Tibial artery (tissue), 4 donors: Measurements from ENCODE around the gene BCR.
"Not testable (repeated sequence)": the region's sequence is repeated elsewhere in the genome, so short reads cannot be mapped to it uniquely, and the experiment has no call there.

Experiments used
- DNase-seq, 2 donors: peaks; one replicate each; pipeline ENCODE4 v3.0.0-alpha.2; 2019
- H3K27ac ChIP-seq, 2 donors: fragments of 200-600 bp; sonication (generic) in 1 of 2; 1 replicate in 1 of 2; 2 replicates in 1 of 2; pipeline ENCODE4 v1.5.1; 2018 to 2019; ENCODE audit warnings: mild to moderate bottlenecking in 1 of 2
- H3K27me3 ChIP-seq, 2 donors: fragments of 200-600 bp; sonication (generic) in 1 of 2; one replicate each; pipeline versions ENCODE4 v1.5.1 to v1.6.0; 2016 to 2019
- H3K36me3 ChIP-seq, 3 donors: fragments of 200-600 bp; sonication (generic) in 2 of 3; one replicate each; pipeline ENCODE4 v1.5.1; 2016 to 2019; ENCODE audit warnings: mild to moderate bottlenecking in 2 of 3
- H3K4me1 ChIP-seq, 4 donors: fragments of 200-600 bp; sonication (generic) in 2 of 4; 1 replicate in 3 of 4; 2 replicates in 1 of 4; pipeline ENCODE4 v1.5.1; 2016 to 2019
- H3K4me3 ChIP-seq, 2 donors: fragments of 200-600 bp; sonication (generic) in 1 of 2; 1 replicate in 1 of 2; 2 replicates in 1 of 2; pipeline ENCODE4 v1.5.1; 2018 to 2019; ENCODE audit warnings: mild to moderate bottlenecking in 2 of 2
- H3K9me3 ChIP-seq, 3 donors: fragments of 200-600 bp; sonication (generic) in 1 of 3; one replicate each; pipeline ENCODE4 v1.5.1; 2016 to 2019
- CTCF ChIP-seq, 2 experiments: fragments of 200-600 bp in 1 of 2; fragments of 450-650 bp in 1 of 2; IDR thresholded peaks; one replicate each; pipeline ENCODE4 v1.5.1; 2017 to 2019; ENCODE audit warnings: antibody characterized with exemption in 2 of 2, mild to moderate bottlenecking in 1 of 2, moderate library complexity in 1 of 2
- intact Hi-C: fragments of 100-400 bp; cut with DNase I; formaldehyde crosslinking; loops from one replicate; pipeline ENCODE4 v1.15.0; 2023; ENCODE audit warnings: low total_unique reads

The BCR gene

GRCh38 chr22:23305922-23306374, 125.6 kb downstream of the BCR start:
- peaks cover 16 to 60% (median 21%) of the 10 kb centered on the region in 4 donors for H3K4me1 ChIP-seq
- H3K27me3 ChIP-seq, result no peaks in the 10 kb centered on the region
- peak overlapping the region; percentile 33 to 34 for H3K4me3 ChIP-seq
- peak; percentile 91 to 95 for DNase-seq
- intact Hi-C loops, result loop anchor here (10.0 kb wide), 1 partner anchor 219 kb away; no protein-coding TSS in a partner anchor
- no peaks in the 10 kb centered on the region for H3K9me3 ChIP-seq
- peaks cover 2 to 28% (median 23%) of the 10 kb centered on the region in 3 donors for H3K36me3 ChIP-seq
- TF ChIP-seq CTCF (IDR thresholded peaks at IDR 0.05), result no peak
- peak overlapping the region; percentile 93 to 97 for H3K27ac ChIP-seq

GRCh38 chr22:23306438-23306921, 126.2 kb downstream of the BCR start:
- H3K27ac ChIP-seq, result peak overlapping the region; percentile 93 to 97
- no peaks in the 10 kb centered on the region for H3K27me3 ChIP-seq
- H3K4me3 ChIP-seq, result no peak overlapping the region
- TF ChIP-seq CTCF (IDR thresholded peaks at IDR 0.05), result no peak
- peaks cover 16 to 60% (median 21%) of the 10 kb centered on the region in 4 donors for H3K4me1 ChIP-seq
- H3K36me3 ChIP-seq, result peaks cover 0 to 24% (median 19%) of the 10 kb centered on the region in 3 donors
- intact Hi-C loops, result loop anchor here (10.0 kb wide), 1 partner anchor 218 kb away; no protein-coding TSS in a partner anchor
- DNase-seq, result peak; percentile 31 to 73
- H3K9me3 ChIP-seq, result no peaks in the 10 kb centered on the region

GRCh38 chr22:23306926-23307325, 126.6 kb downstream of the BCR start:
- Histone ChIP-seq H3K4me3 (no peak overlapping the region), H3K27ac (peak overlapping the region; percentile 93 to 97), H3K9me3 (no peaks in the 10 kb centered on the region), H3K36me3 (peaks cover 4 to 24% (median 19%) of the 10 kb centered on the region in 3 donors), H3K4me1 (peaks cover 16 to 58% (median 21%) of the 10 kb centered on the region in 4 donors), H3K27me3 (no peaks in the 10 kb centered on the region)
- intact Hi-C loops, result loop anchor here (10.0 kb wide), 1 partner anchor 218 kb away; no protein-coding TSS in a partner anchor
- DNase-seq, result no peak
- TF ChIP-seq CTCF (IDR thresholded peaks at IDR 0.05), result no peak

- peak in 1 of 2 donors; percentile 39 for DNase-seq
- H3K4me3 ChIP-seq, result not testable (repeated sequence)
- intact Hi-C loops, result loop anchor here (10.0 kb wide), 1 partner anchor 217 kb away; no protein-coding TSS in a partner anchor
Observed at GRCh38 chr22:23307511-23307910, 127.2 kb downstream of the BCR start.

GRCh38 chr22:23309261-23309660, 129.0 kb downstream of the BCR start:
- Histone ChIP-seq H3K4me1 (peaks cover 16 to 43% (median 21%) of the 10 kb centered on the region in 4 donors), H3K36me3 (peaks cover 16 to 31% (median 29%) of the 10 kb centered on the region in 3 donors), H3K27ac (peak overlapping the region; percentile 41 to 49)
- not testable (repeated sequence) for H3K9me3 ChIP-seq, H3K27me3 ChIP-seq, H3K4me3 ChIP-seq
- peak in 1 of 2 donors; percentile 41 for DNase-seq
- intact Hi-C loops, result loop anchor here (10.0 kb wide), 1 partner anchor 216 kb away; no protein-coding TSS in a partner anchor

More at GRCh38 chr22:23307511-23307910, 127.2 kb downstream of the BCR start:
- peaks cover 16 to 52% (median 21%) of the 10 kb centered on the region in 4 donors for H3K4me1 ChIP-seq
- not testable (repeated sequence) for H3K27me3 ChIP-seq, H3K9me3 ChIP-seq, H3K27ac ChIP-seq
- H3K36me3 ChIP-seq, result peaks cover 7 to 23% (median 19%) of the 10 kb centered on the region in 3 donors

GRCh38 chr22:23310443-23311097, 130.3 kb downstream of the BCR start:
- H3K4me1 ChIP-seq, result peaks cover 9 to 30% (median 11%) of the 10 kb centered on the region in 4 donors
- H3K36me3 ChIP-seq, result peaks cover 23 to 41% (median 35%) of the 10 kb centered on the region in 3 donors
- H3K27me3 ChIP-seq, H3K9me3 ChIP-seq, H3K27ac ChIP-seq, H3K4me3 ChIP-seq: not testable (repeated sequence)
- intact Hi-C loops, result loop anchor here (5.0 kb wide), 1 partner anchor 77 kb away; no protein-coding TSS in a partner anchor
- DNase-seq, result peak; percentile 19 to 72

GRCh38 chr22:23311635-23312420, 131.5 kb downstream of the BCR start:
- intact Hi-C loops, result loop anchor here (5.0 kb wide), 1 partner anchor 75 kb away; no protein-coding TSS in a partner anchor

More at GRCh38 chr22:23311635-23312420, 131.5 kb downstream of the BCR start:
- H3K36me3 ChIP-seq, result peaks cover 23 to 41% (median 35%) of the 10 kb centered on the region in 3 donors
- H3K9me3 ChIP-seq, H3K27me3 ChIP-seq, H3K4me3 ChIP-seq, H3K27ac ChIP-seq: not testable (repeated sequence)
- peak in 1 of 2 donors; percentile 11 for DNase-seq
- peaks cover 0 to 19% (median 2%) of the 10 kb centered on the region in 4 donors for H3K4me1 ChIP-seq
